Measurements from ENCODE around the gene MC1R. TPM values are rescaled to one million over a fixed set of nuclear protein-coding genes. Genes with fewer than 3 reads are reported as not detected.

The MC1R gene
- polyA plus RNA-seq, 1 donor, result 4.9 TPM

DNA sequence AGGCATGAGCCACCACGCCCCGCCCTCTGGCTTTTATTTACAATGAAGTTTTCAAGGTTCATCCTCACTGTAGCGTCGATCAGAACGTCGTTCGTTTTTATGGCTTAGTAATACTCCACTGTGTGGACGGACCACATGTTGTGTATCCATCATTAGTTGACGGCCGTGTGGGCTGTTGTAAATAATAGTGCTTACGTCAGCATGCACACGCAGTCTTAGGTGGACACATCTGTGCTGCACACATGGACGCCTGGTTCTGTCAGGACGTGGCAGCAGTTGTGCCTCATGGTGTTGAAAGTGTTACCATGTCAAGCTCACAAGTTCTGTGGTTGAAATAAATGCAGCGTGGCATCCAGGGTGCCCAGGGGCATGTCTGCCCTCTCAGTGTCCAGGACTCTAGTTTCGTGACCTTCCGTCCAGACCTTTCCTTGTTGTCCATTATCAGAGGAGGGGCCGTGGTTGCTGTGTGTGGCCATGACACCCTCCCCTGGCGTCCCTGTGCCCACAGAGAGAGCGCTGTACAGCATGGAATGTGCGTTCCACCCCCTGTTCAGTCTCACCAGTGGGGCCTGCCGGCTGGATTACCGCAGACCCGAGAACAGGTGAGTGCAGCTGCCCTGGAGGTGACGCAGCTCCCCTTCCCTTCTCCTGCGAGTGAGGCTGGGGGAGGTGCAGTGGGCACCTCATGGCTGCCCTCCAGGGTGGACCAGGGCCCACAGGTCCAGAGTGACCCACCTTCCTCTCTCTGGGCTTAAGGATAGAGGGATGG, 23.0 kb upstream of the MC1R start:
- DNase-seq, result no peak

- DNase-seq, result no peak
Measured at GRCh38 chr16:89897204-89897603, 21.5 kb upstream of the MC1R start.

- no peak for DNase-seq
Measured at GRCh38 chr16:89898201-89898967, 20.3 kb upstream of the MC1R start.

DNA sequence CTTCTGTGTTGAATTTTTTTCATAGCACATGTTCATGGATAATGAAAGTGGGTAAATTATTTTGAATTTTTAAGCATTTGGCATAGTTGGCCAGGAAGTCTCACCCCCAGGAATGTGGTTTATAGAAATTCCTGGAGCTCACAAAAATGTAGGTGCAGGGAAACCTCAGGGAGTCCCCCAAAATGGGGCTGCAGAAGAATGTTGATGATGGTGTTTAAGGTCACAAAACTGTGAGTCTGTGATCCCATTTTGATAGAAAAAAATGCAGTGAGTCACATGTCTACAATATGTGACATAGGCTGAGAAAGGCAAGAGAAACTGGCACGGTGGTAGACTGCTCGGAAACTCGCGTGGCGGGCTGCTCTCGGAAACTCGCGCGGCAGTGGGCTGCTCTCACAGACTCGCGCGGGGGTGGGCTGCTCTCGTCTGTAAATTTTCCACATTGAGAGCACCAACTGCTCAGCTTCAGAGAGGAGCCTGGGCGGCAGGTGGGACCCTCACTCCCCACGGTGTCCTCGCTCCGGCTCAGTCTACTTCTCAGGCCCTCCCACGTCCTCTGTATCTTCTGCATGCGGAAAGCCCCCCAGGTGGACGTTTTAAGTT, 18.7 kb upstream of the MC1R start:
- DNase-seq, result no peak

DNA sequence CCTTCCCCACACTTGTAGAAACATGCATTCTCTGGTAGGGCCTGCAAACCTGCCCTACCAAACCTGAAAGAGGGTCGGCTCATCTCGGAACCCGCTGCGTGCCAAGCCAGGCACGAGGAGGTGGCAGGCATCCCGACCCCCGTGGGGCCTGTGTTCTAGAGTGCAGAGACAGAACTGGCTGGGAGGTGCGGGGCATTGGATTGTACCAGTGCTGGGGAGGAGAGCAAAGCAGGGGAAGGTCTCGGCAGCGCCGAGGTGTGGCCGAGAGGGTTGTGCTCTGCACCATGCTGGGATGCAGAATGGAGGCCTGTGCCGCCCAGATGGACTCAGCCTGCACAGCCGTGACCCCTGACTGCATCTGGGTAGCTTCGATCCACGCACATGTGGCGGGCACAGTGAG, 17.8 kb upstream of the MC1R start:
- no peak for DNase-seq

GRCh38 chr16:89902980-89903379, 15.7 kb upstream of the MC1R start:
- DNase-seq, result no peak

DNA sequence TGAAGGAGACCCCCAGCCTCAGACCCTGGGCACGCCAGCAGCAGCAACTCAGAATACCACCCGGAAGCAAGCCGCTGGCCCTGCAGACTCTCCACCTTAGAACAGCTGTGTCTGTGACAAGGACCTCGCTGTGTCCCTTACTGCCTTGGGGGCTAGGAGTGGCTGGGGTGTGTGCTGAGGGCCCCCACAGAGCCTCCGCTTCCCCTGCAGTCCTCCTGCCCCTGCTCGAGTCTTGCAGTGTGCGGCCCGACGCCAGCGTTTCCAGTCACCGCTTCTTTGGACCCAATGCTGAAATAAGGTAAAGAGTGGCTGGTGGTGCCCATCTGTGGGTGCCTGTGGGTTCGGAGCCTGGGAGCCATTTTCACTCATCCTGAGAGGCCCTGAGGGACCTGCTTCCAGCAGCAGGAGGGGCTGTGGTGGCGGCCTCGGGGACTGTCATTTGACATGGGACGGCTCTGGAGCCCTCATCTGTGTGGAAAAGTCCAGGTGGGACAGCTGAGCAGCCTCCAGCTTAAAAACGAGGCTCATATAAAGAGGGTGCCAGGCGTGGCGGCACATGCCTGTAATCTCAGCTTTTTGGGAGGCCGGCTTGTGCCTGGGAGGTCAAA, 14.7 kb upstream of the MC1R start:
- DNase-seq, result no peak

- DNase-seq, result no peak
Measured at GRCh38 chr16:89904606-89905510, 13.8 kb upstream of the MC1R start.

GRCh38 chr16:89905511-89906139, 13.0 kb upstream of the MC1R start:
- DNase-seq, result no peak

GRCh38 chr16:89906140-89907025, 12.3 kb upstream of the MC1R start:
- DNase-seq, result no peak

DNA sequence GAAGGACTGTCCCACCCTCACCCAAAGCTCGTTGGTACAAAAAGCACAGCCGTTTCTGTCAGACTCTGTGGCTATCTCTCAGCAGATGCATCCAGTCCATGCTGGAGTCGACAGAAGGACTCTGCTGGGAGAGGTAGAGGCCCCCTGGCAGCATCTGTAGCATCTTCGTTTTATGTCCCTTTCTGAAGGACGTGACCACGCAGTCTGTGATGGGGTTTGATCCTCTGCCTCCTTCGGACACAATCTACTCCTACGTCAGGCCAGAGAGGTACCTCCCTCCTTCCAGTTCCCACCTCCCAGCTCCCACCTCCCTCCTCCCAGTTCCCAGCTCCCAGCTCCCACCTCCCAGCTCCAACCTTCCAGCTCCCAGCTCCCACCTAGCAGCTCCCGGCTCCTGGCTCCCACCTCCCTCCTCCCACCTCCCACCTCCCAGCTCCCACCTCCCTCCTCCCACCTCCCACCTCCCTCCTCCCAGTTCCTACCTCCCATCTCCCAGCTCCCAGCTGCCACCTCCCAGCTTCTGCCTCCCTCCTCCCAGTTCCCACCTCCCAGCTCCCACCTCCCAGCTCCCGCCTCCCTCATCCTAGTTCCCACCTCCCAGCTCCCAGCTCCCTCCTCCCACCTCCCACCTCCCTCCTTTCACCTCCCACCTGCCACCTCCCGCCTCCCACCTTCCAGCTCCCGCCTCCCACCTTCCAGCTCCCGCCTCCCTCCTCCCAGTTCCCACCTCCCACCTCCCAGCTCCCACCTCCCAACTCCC, 11.4 kb upstream of the MC1R start:
- no peak for DNase-seq

DNA sequence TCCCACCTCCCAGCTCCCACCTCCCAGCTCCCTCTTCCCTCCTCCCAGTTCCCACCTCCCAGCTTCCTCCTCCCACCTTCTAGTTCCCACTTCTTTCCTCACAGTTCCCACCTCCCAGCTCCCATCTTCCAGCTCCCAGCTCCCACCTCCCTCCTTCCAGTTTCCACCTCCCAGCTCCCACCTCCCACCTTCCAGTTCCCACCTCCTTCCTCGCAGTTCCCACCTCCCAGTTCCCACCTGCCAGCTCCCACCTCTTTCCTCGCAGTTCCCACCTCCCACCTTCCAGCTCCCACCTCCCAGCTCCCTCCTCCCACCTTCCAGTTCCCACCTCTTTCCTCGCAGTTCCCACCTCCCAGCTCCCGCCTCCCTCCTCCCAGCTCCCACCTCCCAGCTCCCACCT, 10.4 kb upstream of the MC1R start:
- DNase-seq, result no peak

- no peak for DNase-seq
Measured at GRCh38 chr16:89909777-89910716, 8.6 kb upstream of the MC1R start.

DNA sequence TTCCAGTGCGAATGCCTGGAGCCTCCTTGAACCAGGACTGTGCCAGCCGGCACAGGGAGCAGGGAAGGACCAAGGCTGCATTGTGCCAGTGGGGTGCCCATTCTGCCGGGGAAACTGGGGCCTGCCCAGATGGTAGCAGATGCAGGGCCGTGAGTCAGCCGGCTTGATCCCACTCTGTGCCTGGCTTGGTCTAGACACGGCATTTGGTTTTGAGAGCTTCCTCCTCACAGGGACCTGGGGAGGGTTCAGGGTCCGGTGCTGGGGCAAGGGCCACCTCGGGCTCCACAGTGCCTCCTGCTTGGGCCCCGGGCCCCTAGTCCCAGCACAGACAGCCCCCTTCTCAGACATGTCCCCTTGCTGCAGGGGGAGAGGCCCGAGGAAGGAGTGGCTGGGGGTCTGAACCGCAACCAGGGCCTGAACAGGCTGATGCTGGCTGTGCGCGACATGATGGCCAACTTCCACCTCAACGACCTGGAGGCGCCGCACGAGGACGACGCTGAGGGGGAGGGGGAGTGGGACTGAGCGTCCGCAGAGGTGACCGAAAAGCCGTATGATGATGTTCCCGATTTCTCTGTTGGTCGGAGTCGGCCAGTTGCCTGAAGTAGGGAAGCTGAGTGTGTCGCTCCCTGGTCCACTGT, 7.8 kb upstream of the MC1R start:
- DNase-seq, result no peak

GRCh38 chr16:89911375-89911774, 7.3 kb upstream of the MC1R start:
- no peak for DNase-seq

DNA sequence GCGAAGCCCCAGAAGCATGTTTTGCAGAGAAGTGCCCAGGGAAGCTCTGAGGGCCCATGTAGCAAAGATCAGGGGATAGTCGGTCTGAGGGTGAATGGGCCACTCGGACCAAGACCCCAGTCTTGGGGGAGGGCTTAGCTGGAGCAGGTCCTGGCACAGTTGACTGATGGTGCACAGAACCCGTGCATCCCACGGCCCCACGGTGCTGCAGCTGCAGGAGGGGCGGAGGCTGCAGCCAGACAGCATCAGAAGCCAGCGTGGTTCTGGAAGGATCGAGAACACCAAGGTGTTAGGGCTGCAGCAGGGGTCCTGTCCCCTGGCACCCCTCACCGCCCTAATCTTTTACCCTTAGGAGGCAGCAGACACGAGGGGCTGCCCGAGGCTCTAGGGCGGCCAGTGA, 6.5 kb upstream of the MC1R start:
- no peak for DNase-seq

DNA sequence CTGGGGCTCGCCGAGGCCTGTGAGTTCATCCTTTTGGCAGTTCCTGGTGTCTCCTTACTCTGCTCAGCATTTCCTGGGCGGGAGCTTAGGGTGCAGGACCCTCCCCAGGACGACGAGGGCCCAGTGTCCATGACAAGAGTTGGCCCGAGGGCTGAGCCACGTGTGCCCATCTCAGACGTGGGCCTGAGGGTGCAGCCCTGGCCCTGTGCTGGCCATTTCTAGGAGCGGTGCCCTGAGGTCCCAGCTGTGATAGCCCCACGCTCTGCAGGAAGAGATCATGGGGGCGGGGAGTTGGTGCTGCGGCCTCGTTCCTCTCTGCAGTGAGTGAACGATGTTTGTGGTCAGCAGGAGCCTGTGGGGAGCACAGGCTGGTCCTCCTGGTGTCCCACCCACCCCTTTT, 6.0 kb upstream of the MC1R start:
- DNase-seq, result no peak

All from left kidney (tissue), 2 donors.